ENCODE data around the gene SMIM33.
"Not testable (repeated sequence)": the region's sequence is repeated elsewhere in the genome, so short reads cannot be mapped to it uniquely, and the experiment has no call there.

The SMIM33 gene

DNA sequence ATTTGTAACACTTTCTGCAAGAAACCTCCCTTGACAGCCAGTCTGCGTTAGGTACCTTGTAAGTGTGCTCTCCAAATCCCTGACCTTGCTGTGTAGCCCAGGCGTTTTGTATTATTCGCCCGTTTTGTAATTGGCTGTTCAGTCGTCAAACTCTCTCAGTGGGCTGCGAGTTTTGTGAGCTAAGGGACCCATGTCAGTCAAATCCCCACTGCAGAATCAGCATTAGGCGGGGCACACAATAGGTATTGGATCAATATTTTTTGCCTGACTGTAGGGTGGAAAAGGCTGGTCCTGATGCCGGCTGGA is 32.1 kb upstream of the SMIM33 start:
- H3K27ac ChIP-seq (replicated peaks), result no peak overlapping the region
- H3K27me3 ChIP-seq (ENCODE audit: insufficient read depth, poor library complexity, severe bottlenecking), result no peaks in the 10 kb centered on the region
- peak overlapping the region; percentile 83 for H3K4me3 ChIP-seq (replicated peaks; ENCODE audit: insufficient read depth, low read length)
- no peak for TF ChIP-seq GABPA (IDR thresholded peaks at IDR 0.05; ENCODE audit: low read depth)
- DNase-seq (ENCODE audit: low read depth in 1 of 2, low spot score in 1 of 2), result no peak

DNA sequence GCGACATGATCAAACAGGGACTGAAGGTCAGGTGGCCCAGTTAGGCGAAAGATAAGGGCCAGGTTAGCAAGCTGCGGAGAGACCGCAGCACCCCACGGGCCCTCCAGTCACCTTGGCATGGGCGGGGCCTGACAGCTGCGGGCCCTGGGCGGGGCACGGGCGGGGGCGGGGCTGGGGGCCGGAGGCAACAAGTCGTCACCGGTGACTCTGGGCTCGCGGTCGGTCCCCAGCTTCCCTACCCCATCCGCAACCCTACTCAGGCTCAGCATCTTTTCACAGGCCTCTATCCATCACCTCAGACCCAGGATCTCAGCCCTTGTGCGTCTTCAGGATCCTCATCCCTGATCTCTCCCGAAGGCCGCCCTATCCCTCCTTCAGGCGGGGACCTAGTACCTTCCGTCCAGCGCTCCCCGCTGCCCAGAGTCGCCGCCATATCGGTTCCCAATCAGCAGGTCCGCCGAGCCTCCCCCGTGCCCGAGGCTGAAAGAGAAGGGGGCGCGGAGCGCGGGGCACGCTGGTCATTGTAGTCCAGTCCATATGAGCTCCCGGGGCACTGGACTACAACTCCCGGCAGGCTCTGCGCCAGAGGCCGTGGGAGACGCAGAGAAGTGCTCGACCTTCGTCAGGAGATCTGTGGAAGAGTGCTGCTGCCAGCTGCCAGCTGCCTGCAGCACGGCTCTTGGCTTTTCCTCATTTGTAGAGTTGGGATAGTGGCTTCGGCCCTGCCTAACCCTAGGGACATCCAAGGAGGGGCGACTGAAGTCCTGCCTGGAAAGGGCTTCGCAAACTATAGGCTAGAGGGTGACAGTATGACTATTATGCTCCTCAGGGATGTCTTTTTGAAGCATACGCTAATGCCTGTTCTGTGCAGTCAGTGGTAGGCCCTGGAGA is 31.5 kb upstream of the SMIM33 start, which contains the start of gene DNAJC18:
Gene DNAJC18 (minus strand): TSS at position 513 of the 891 bp plus-strand sequence. CDS start 80 bp downstream, at position 433.
- TF ChIP-seq, protein P1, sequence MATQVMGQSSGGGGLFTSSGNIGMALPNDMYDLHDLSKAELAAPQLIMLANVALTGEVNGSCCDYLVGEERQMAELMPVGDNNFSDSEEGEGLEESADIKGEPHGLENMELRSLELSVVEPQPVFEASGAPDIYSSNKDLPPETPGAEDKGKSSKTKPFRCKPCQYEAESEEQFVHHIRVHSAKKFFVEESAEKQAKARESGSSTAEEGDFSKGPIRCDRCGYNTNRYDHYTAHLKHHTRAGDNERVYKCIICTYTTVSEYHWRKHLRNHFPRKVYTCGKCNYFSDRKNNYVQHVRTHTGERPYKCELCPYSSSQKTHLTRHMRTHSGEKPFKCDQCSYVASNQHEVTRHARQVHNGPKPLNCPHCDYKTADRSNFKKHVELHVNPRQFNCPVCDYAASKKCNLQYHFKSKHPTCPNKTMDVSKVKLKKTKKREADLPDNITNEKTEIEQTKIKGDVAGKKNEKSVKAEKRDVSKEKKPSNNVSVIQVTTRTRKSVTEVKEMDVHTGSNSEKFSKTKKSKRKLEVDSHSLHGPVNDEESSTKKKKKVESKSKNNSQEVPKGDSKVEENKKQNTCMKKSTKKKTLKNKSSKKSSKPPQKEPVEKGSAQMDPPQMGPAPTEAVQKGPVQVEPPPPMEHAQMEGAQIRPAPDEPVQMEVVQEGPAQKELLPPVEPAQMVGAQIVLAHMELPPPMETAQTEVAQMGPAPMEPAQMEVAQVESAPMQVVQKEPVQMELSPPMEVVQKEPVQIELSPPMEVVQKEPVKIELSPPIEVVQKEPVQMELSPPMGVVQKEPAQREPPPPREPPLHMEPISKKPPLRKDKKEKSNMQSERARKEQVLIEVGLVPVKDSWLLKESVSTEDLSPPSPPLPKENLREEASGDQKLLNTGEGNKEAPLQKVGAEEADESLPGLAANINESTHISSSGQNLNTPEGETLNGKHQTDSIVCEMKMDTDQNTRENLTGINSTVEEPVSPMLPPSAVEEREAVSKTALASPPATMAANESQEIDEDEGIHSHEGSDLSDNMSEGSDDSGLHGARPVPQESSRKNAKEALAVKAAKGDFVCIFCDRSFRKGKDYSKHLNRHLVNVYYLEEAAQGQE (IDR thresholded peaks at IDR 0.05; ENCODE audit: insufficient replicate concordance, low read depth), result no peak
- TF ChIP-seq SPI1 (IDR thresholded peaks at IDR 0.05; ENCODE audit: borderline replicate concordance, low read depth), result no peak
- no peak for TF ChIP-seq POLR2AphosphoS5 (IDR thresholded peaks at IDR 0.05; ENCODE audit: low read depth)
- TF ChIP-seq GABPA (IDR thresholded peaks at IDR 0.05; ENCODE audit: low read depth), result no peak
- TF ChIP-seq, protein P2, sequence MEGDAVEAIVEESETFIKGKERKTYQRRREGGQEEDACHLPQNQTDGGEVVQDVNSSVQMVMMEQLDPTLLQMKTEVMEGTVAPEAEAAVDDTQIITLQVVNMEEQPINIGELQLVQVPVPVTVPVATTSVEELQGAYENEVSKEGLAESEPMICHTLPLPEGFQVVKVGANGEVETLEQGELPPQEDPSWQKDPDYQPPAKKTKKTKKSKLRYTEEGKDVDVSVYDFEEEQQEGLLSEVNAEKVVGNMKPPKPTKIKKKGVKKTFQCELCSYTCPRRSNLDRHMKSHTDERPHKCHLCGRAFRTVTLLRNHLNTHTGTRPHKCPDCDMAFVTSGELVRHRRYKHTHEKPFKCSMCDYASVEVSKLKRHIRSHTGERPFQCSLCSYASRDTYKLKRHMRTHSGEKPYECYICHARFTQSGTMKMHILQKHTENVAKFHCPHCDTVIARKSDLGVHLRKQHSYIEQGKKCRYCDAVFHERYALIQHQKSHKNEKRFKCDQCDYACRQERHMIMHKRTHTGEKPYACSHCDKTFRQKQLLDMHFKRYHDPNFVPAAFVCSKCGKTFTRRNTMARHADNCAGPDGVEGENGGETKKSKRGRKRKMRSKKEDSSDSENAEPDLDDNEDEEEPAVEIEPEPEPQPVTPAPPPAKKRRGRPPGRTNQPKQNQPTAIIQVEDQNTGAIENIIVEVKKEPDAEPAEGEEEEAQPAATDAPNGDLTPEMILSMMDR (IDR thresholded peaks at IDR 0.05; ENCODE audit: insufficient read depth, low read length), result no peak
- Histone ChIP-seq H3K4me3 (replicated peaks; ENCODE audit: insufficient read depth, low read length) (peak within 1 kb of the TSS; percentile 83), H3K27me3 (ENCODE audit: insufficient read depth, poor library complexity, severe bottlenecking) (no peaks in the 10 kb centered on the region), H3K27ac (replicated peaks) (peak within 1 kb of the TSS; percentile 49; the same call in 1 of the 2 replicates)
- DNase-seq (ENCODE audit: low read depth in 1 of 2, low spot score in 1 of 2), result peak; percentile 37 to 64

DNA sequence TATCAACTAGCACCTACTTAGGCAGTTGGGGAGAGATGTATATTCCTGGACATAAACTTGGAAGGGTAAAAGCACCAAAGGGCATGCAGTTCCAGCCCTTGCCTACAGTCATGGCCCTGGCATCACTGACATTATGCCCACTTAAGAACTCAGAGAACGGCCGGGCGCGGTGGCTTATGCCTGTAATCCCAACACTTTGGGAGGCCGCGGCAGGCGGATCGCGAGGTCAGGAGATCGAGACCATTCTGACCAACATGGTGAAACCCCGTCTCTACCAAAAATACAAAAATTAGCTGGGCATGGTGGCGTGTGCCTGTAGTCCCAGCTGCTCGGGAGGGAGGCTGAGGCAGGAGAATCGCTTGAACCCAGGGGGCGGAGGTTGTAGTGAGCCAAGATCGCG is 30.4 kb upstream of the SMIM33 start:
- H3K4me3 ChIP-seq (replicated peaks; ENCODE audit: insufficient read depth, low read length); DNase-seq (ENCODE audit: low read depth in 1 of 2, low spot score in 1 of 2); H3K27me3 ChIP-seq (ENCODE audit: insufficient read depth, poor library complexity, severe bottlenecking); H3K27ac ChIP-seq (replicated peaks): not testable (repeated sequence)

DNA sequence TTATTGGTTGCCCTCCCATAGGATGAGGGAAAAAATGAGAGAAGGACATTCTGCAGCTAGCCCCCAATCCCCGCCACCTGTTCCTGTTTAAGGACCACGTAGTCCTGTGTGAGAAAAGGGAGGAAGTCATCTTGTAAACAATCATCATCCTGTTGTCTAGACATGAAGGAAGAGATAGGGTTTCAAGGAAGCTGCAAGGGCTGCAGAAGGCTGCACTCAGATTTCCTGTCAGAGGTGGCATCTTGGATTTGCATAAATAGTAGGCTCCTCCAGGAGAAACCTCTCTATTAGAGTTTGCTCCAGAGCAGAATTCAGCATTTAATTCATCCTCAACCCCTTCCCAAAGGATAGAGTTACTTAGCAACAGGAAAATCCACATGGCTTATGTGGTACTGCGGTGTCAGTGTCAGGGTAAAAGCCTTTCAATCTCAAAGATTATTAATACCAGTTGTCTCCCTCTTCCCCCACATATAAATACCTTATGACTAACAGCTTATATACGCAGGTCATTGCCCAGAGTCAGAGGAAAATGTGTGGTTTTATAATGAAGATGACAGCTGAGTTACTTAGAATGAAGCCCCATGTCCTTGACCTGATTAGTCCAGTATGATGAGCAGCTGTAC is 26.9 kb upstream of the SMIM33 start:
- no peak overlapping the region for H3K27ac ChIP-seq (replicated peaks)
- no peaks in the 10 kb centered on the region for H3K27me3 ChIP-seq (ENCODE audit: insufficient read depth, poor library complexity, severe bottlenecking)
- no peak for DNase-seq (ENCODE audit: low read depth in 1 of 2, low spot score in 1 of 2)
- TF ChIP-seq SPI1 (IDR thresholded peaks at IDR 0.05; ENCODE audit: borderline replicate concordance, low read depth) (no peak), GABPA (IDR thresholded peaks at IDR 0.05; ENCODE audit: low read depth) (no peak), POLR2AphosphoS5 (IDR thresholded peaks at IDR 0.05; ENCODE audit: low read depth) (no peak)
- TF ChIP-seq, protein P1 (IDR thresholded peaks at IDR 0.05; ENCODE audit: insufficient replicate concordance, low read depth), result no peak
- TF ChIP-seq, protein P2 (IDR thresholded peaks at IDR 0.05; ENCODE audit: insufficient read depth, low read length), result no peak
- H3K4me3 ChIP-seq (replicated peaks; ENCODE audit: insufficient read depth, low read length), result no peak overlapping the region
